K562 (cell line): Measurements from ENCODE around the gene CFAP92. TPM values are rescaled to one million over a fixed set of nuclear protein-coding genes. Genes with fewer than 3 reads are reported as not detected.

Source experiments
- BRCA1 ChIP-seq, 2 experiments: fragments of 450-650 bp in 1 of 2; sonication (generic) in 1 of 2; formaldehyde crosslinking in 1 of 2; IDR thresholded peaks; 2 replicates each; pipeline versions ENCODE4 v1.5.0 to v1.6.1; 2017 to 2020; ENCODE audit warnings: mild to moderate bottlenecking in 1 of 2, missing genetic modification reagents in 1 of 2
- CREB3 ChIP-seq: fragments of 450-650 bp; conservative IDR thresholded peaks from 2 replicates; pipeline ENCODE4 v1.6.1; 2016; ENCODE audit warnings: missing genetic modification characterization, low read depth, mild to moderate bottlenecking, missing compliant biosample characterization, moderate library complexity
- KLF6 ChIP-seq: fragments of 250-450 bp; sonication (Bioruptor Pico); IDR thresholded peaks from 2 replicates; pipeline ENCODE4 v1.4.0; 2020; ENCODE audit warnings: mild to moderate bottlenecking, moderate library complexity, borderline replicate concordance
- RB1 ChIP-seq: fragments of 450-650 bp; IDR thresholded peaks from 2 replicates; pipeline ENCODE4 v1.6.1; 2017; ENCODE audit warnings: low read depth, mild to moderate bottlenecking
- SPI1 ChIP-seq: IDR thresholded peaks from 2 replicates; pipeline ENCODE4 v1.6.1; 2011; ENCODE audit warnings: low read depth, low read length, control low read depth, borderline replicate concordance
- ZFP30 ChIP-seq: fragments of 250-450 bp; sonication (Bioruptor Pico); IDR thresholded peaks from 2 replicates; pipeline ENCODE4 v1.8.0; 2022; ENCODE audit warnings: moderate library complexity, mild to moderate bottlenecking, inconsistent platforms, borderline replicate concordance
- ZNF324 ChIP-seq: fragments of 250-450 bp; sonication (Bioruptor Pico); IDR thresholded peaks from 2 replicates; pipeline ENCODE4 v1.4.0; 2020; ENCODE audit warnings: mild to moderate bottlenecking
- ZNF407 ChIP-seq: fragments of 450-650 bp; IDR thresholded peaks from 2 replicates; pipeline ENCODE4 v1.6.1; 2016; ENCODE audit warnings: low read depth
- ZNF830 ChIP-seq: fragments of 250-450 bp; sonication (Bioruptor Pico); IDR thresholded peaks from 2 replicates; pipeline ENCODE4 v1.5.0; 2021; ENCODE audit warnings: mild to moderate bottlenecking
- polyA plus RNA-seq, 8 experiments: library from polyadenylated mRNA; depleted of rRNA in 4 of 8; stranded (reverse) in 5 of 8; unstranded in 3 of 8; fragments of >200 nt; fragmentation: Nextera tagmentation in 2 of 8; fragmentation: Illumina TruSeq in 1 of 8; extraction: Ambion mirVana in 2 of 8; extraction: Trizol in 1 of 8; gene quantifications; 2 replicates each; pipeline versions ENCODE4 v1.2.1 to v1.2.3, GENCODE V29; 2011 to 2014; ENCODE audit warnings: inconsistent platforms in 1 of 8, missing spikeins in 1 of 8
- total RNA-seq, 7 experiments: library from RNA; depleted of rRNA in 6 of 7; stranded (reverse); fragments of >200 nt in 6 of 7; fragmentation: Illumina TruSeq in 2 of 7; extraction: Trizol in 2 of 7; gene quantifications; 2 replicates each; pipeline versions ENCODE4 v1.2.1 to v1.2.3, GENCODE V29; 2011 to 2021; ENCODE audit warnings: low replicate concordance in 1 of 7
- TF ChIP-seq, protein P1 (sequence below), 2 experiments: IDR thresholded peaks; 2 replicates each; pipeline ENCODE4 v1.6.1; 2011; ENCODE audit warnings: borderline replicate concordance in 1 of 2, control low read depth in 1 of 2, low read depth in 1 of 2, low read length in 1 of 2, mild to moderate bottlenecking in 1 of 2, mixed read lengths in 1 of 2, moderate library complexity in 1 of 2; ENCODE audit not compliant: insufficient read depth in 1 of 2, insufficient read length in 1 of 2, poor library complexity in 1 of 2, severe bottlenecking in 1 of 2; ENCODE audit errors: extremely low read depth in 1 of 2

The CFAP92 gene
- total and polyA plus RNA-seq, 9 of the 15 experiments (the other 6 are each of a cell fraction or from before 2014, with no cell fraction given) = 0.06 to 0.62 (median 0.36) TPM

GRCh38 chr3:128879125-128879969 is 114.5 kb downstream of the CFAP92 start, which contains the start of gene ACAD9 (continued):
- TF ChIP-seq ZNF830 = no peak
- no peak for TF ChIP-seq ZFP30
- TF ChIP-seq ZNF407 = no peak
- no peak for TF ChIP-seq BRCA1 (IDR thresholded peaks at IDR 0.05)
- TF ChIP-seq BRCA1 (CRISPR knock-in tag; IDR thresholded peaks at IDR 0.05) = no peak
- peak; percentile 100 for TF ChIP-seq RB1
- peak; percentile 88; the same call in 1 of the 2 replicates for TF ChIP-seq KLF6
- TF ChIP-seq ZNF324 (CRISPR knock-in tag) = 0 out of 2 replicates have a peak, but pooled peaks have one; percentile 27
- TF ChIP-seq, protein P1, sequence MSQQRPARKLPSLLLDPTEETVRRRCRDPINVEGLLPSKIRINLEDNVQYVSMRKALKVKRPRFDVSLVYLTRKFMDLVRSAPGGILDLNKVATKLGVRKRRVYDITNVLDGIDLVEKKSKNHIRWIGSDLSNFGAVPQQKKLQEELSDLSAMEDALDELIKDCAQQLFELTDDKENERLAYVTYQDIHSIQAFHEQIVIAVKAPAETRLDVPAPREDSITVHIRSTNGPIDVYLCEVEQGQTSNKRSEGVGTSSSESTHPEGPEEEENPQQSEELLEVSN (IDR thresholded peaks at IDR 0.05; ENCODE audit: borderline replicate concordance in 1 of 2, extremely low read depth in 1 of 2, insufficient read depth in 1 of 2, insufficient read length in 1 of 2, low read depth in 1 of 2, low read length in 1 of 2, poor library complexity in 1 of 2, severe bottlenecking in 1 of 2) = peak; percentile 99
- no peak for TF ChIP-seq SPI1
- no peak for TF ChIP-seq CREB3 (tag)
